Measurements from ENCODE around the gene UNC45A.
A peak's percentile ranks its signal among the peaks of the same experiment; 100 is the strongest.
"Not testable (repeated sequence)": the region's sequence is repeated elsewhere in the genome, so short reads cannot be mapped to it uniquely, and the experiment has no call there.

UNC45A gene

DNA sequence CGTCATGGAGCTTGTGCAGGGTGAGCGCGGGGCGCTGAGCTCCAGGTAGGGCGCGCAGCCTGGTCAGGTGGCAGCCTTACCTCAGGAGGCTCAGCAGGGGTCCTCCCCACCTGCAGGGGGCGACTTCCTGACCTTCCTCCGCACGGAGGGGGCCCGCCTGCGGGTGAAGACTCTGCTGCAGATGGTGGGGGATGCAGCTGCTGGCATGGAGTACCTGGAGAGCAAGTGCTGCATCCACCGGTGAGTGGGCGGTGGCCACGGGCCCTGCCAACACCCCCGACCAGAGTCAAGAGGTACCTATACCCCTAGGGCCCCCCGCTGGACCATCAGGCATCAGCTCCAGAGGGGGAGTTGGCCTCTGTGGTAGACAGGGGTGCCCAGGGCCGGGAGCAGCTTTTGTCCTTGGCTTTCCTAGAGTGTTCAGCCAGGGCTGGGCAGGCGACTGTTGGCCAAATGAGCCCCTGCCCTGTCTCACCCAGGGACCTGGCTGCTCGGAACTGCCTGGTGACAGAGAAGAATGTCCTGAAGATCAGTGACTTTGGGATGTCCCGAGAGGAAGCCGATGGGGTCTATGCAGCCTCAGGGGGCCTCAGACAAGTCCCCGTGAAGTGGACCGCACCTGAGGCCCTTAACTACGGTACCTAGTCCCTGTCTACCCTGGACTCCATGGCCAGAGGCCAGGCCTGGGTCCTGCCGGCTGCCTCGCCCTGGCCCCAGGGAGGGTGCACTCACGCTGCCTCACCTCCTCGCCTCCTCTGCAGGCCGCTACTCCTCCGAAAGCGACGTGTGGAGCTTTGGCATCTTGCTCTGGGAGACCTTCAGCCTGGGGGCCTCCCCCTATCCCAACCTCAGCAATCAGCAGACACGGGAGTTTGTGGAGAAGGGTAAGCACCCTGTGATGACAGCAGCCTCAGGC is 41.7 kb upstream of the UNC45A start:
- Mint-ChIP-seq H3K4me1 (no peaks in the 10 kb centered on the region), H3K4me3 (no peak overlapping the region), H3K27ac (no peak overlapping the region), H3K9me3 (no peaks in the 10 kb centered on the region), H3K27me3 (peaks cover 4% of the 10 kb centered on the region), H3K36me3 (peaks cover 8% of the 10 kb centered on the region)
- CTCF ChIA-PET, result interaction anchor here (1.5 to 7.3 kb wide), 2 partner anchors 40 to 574 kb away, joined by 3 to 51 read pairs; partner anchors contain the start of genes HDDC3 and UNC45A
- no peak for DNase-seq

DNA sequence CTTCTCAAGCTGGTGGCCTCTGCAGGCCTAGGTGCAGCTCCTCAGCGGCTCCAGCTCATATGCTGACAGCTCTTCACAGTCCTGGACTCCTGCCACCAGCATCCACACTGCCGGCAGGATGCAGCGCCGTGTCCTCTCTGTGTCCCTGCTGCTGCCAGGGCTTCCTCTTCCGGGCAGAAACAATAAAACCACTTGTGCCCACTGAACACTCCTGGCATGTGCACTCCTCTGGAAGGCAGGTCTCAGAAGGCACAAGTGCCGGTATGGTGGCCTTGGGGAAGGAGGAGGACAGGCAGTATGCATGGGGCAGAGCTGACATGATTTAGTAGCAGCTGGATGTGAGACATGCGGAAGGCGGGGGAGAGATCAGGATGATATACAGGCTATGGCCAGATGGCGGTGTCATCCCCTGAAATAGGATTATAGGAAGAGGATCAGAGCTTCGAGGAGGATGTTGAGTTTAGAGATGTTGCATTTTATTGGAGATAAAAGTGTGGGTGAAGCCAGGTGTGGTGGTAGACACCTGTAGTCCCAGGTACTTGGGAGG is 39.4 kb upstream of the UNC45A start:
- Mint-ChIP-seq H3K27me3 (peaks cover 4% of the 10 kb centered on the region), H3K4me1 (peaks cover 3% of the 10 kb centered on the region), H3K9me3 (no peaks in the 10 kb centered on the region), H3K27ac (no peak overlapping the region), H3K4me3 (no peak overlapping the region), H3K36me3 (peaks cover 8% of the 10 kb centered on the region)
- CTCF ChIA-PET, result interaction anchor here (1.1 to 7.3 kb wide), 3 partner anchors 8 to 38 kb away, joined by 4 to 51 read pairs (median 26); partner anchors contain the start of genes HDDC3 and UNC45A
- no peak for DNase-seq

GRCh38 chr15:90897131-90897655 is 37.9 kb upstream of the UNC45A start:
- H3K27ac Mint-ChIP-seq, H3K9me3 Mint-ChIP-seq, H3K27me3 Mint-ChIP-seq, H3K4me3 Mint-ChIP-seq, H3K36me3 Mint-ChIP-seq, DNase-seq: not testable (repeated sequence)
- CTCF ChIA-PET, result interaction anchor here (4.4 to 7.3 kb wide), 2 partner anchors 11 to 36 kb away, joined by 26 to 51 read pairs; partner anchors contain the start of genes HDDC3 and UNC45A
- peaks cover 15% of the 10 kb centered on the region for H3K4me1 Mint-ChIP-seq

- Mint-ChIP-seq H3K4me3 (peak overlapping the region; percentile 86), H3K27ac (peak overlapping the region; percentile 94), H3K36me3 (peaks cover 19% of the 10 kb centered on the region), H3K9me3 (no peaks in the 10 kb centered on the region), H3K4me1 (peaks cover 35% of the 10 kb centered on the region), H3K27me3 (peaks cover 4% of the 10 kb centered on the region)
- no peak for DNase-seq
- CTCF ChIA-PET, result interaction anchor here (0.6 to 7.6 kb wide), 8 partner anchors 11 to 260 kb away, joined by 3 to 160 read pairs (median 3); partner anchors contain the start of genes BLM, HDDC3 and UNC45A
These were observed 33.7 kb upstream of the UNC45A start for GRCh38 chr15:90901175-90902039.

DNA sequence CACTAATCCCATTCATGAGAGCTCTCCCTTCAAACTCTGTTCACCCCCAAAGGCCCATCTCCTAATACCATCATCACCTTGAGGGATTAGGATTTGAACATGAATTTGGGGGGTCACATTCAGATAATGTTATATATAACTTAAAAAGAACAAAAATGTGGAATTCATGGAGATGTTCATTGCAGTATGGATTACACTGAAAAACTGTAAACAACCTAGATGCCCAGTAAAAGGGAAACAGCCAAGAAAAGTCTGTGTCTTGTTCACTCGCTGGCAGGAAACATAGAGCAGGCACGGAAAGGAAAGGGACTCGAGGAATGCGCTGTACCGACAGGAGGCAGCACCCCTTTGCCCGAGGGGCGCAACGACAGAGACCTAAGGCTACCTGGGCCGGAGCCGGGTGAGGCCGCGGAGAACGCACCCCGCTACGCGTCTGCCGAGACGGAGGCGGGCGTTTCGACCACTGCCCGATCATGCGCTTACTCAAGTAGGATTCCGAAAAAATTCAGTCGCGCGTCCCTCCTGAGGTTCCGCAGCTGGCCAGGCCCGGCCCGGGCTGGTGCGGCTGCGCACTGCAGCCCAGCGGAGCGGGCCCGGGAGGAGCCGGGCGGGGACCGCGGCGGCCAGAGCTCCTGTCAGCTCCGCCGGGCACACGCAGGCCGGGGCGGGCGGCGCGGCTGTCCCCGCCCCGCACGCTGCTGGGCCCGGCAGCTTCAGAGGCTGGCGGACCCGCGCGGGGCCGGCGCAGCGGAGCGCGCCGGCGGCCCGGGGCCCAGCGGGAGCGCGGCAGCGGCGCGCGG is 32.8 kb upstream of the UNC45A start:
- peaks cover 4% of the 10 kb centered on the region for H3K27me3 Mint-ChIP-seq
- peaks cover 18% of the 10 kb centered on the region for H3K36me3 Mint-ChIP-seq
- peak; percentile 81 for DNase-seq
- peak overlapping the region; percentile 86 for H3K4me3 Mint-ChIP-seq
- CTCF ChIA-PET, result interaction anchor here (0.7 to 7.6 kb wide), 10 partner anchors 12 to 254 kb away, joined by 3 to 160 read pairs (median 4); partner anchors contain the start of genes BLM, HDDC3 and UNC45A
- H3K27ac Mint-ChIP-seq, result peak overlapping the region; percentile 94
- H3K4me1 Mint-ChIP-seq, result peaks cover 35% of the 10 kb centered on the region
- no peaks in the 10 kb centered on the region for H3K9me3 Mint-ChIP-seq

GRCh38 chr15:90902840-90903732 is 32.0 kb upstream of the UNC45A start, which contains the start of gene MAN2A2:
Gene MAN2A2 (plus strand): TSS chr15:90903302. CDS start chr15:90904208, 906 bp downstream.
- H3K4me1 Mint-ChIP-seq, result peaks cover 35% of the 10 kb centered on the region

GRCh38 chr15:90903733-90904536 is 31.1 kb upstream of the UNC45A start:
- Mint-ChIP-seq H3K9me3 (no peaks in the 10 kb centered on the region), H3K27me3 (no peaks in the 10 kb centered on the region), H3K27ac (peak overlapping the region; percentile 90), H3K4me3 (peak overlapping the region; percentile 78), H3K4me1 (peaks cover 35% of the 10 kb centered on the region), H3K36me3 (peaks cover 27% of the 10 kb centered on the region)
- CTCF ChIA-PET, result interaction anchor here (0.7 to 7.6 kb wide), 12 partner anchors 9 to 584 kb away, joined by 3 to 160 read pairs (median 4); partner anchors contain the start of genes HDDC3 and UNC45A
- no peak for DNase-seq

More at GRCh38 chr15:90902840-90903732, 32.0 kb upstream of the UNC45A start, which contains the start of gene MAN2A2:
- CTCF ChIA-PET, result interaction anchor here (0.6 to 7.6 kb wide), 14 partner anchors 8 to 583 kb away, joined by 3 to 160 read pairs (median 4); partner anchors contain the start of genes BLM, HDDC3 and UNC45A
- Mint-ChIP-seq H3K4me3 (peak within 1 kb of the TSS; percentile 86), H3K36me3 (peaks cover 24% of the 10 kb centered on the region), H3K9me3 (no peaks in the 10 kb centered on the region), H3K27me3 (no peaks in the 10 kb centered on the region), H3K27ac (peak within 1 kb of the TSS; percentile 94)
- peak; percentile 82 for DNase-seq

DNA sequence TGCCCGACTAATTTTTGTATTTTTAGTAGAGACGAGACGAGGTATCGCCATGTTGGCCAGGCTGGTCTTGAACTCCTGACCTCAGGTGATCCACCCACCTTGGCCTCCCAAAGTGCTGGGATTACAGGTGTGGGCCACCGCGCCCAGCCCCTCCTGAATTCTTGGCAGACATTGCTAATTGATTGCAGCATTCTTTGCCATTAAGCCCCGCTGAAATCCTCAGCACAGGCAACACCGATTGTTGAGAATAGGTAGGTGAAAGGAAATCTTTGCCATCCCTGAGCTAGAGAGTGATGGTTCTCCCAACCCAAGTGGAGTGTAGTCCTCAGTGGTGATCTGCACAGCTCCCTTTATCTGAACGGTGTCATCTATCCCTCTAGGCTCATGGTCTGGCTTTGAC is 30.3 kb upstream of the UNC45A start:
- Mint-ChIP-seq H3K9me3 (no peaks in the 10 kb centered on the region), H3K27me3 (no peaks in the 10 kb centered on the region), H3K4me3 (peak overlapping the region; percentile 52), H3K4me1 (peaks cover 32% of the 10 kb centered on the region), H3K36me3 (peaks cover 32% of the 10 kb centered on the region), H3K27ac (peak overlapping the region; percentile 28)
- CTCF ChIA-PET, result interaction anchor here (1.0 to 7.6 kb wide), 7 partner anchors 9 to 197 kb away, joined by 3 to 160 read pairs (median 3); partner anchors contain the start of genes HDDC3 and UNC45A
- DNase-seq, result no peak

DNA sequence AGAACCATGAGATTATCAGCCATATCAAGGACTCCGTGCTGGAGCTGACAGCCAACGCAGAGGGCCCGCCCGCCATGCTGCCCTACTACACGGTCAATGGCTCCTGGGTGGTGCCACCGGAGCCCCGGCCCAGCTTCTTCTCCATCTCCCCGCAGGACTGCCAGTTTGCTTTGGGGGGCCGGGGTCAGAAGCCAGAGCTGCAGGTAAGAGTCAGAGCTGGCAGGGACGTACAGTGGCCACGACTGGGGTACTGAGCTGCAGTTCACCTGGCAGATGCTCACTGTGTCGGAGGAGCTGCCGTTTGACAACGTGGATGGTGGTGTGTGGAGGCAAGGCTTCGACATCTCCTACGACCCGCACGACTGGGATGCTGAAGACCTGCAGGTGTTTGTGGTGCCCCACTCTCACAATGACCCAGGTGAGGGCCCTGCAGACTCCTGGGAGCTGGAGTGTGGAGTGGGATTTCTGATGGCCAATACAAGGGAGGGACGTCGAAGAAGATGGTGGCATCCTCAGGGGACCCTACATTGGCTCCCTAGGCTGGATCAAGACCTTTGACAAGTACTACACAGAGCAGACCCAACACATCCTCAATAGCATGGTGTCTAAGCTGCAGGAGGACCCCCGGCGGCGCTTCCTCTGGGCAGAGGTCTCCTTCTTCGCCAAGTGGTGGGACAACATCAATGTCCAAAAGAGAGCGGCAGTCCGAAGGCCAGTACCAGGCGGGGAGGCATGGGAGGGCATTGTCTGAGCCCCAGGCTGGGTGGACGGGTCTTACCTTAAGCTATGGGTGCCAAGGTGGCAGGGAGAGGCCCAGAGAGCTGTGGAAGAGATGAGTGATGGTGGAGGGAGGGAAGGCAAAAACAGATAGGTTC is 29.5 kb upstream of the UNC45A start:
- Mint-ChIP-seq H3K4me3 (peak overlapping the region; percentile 27), H3K27me3 (no peaks in the 10 kb centered on the region), H3K27ac (peak overlapping the region; percentile 61), H3K9me3 (no peaks in the 10 kb centered on the region), H3K4me1 (peaks cover 32% of the 10 kb centered on the region), H3K36me3 (peaks cover 37% of the 10 kb centered on the region)
- CTCF ChIA-PET, result interaction anchor here (1.0 to 7.6 kb wide), 5 partner anchors 9 to 198 kb away, joined by 3 to 160 read pairs (median 3); partner anchors contain the start of genes HDDC3 and UNC45A
- no peak for DNase-seq

DNA sequence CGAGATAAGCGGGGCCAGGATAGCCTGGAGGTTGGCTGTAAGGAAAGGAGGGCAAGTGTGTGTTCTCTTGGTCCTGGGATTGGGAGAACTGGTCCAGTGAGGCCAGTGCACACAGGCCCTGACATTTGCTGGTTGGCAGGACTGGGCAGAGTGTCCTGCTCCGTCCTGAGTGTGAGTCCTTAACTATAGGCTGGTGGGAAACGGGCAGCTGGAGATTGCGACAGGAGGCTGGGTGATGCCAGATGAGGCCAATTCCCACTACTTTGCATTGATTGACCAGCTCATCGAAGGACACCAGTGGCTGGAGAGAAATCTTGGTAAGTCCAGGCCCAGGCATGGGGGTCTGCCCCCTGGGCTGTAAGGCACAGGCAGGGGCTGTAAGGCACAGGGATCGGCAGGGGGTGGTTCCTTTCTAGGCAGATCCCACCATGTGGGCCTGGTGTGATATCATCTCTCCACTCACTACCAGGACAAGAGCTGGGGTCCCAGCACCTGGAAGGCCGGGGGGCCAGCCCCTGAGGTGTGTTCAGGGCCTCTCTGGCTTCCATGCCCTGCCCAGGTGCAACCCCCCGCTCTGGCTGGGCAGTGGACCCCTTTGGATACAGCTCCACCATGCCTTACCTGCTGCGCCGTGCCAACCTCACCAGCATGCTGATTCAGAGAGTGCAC is 28.8 kb upstream of the UNC45A start:
- no peaks in the 10 kb centered on the region for H3K9me3 Mint-ChIP-seq
- no peak for DNase-seq
- no peak overlapping the region for H3K27ac Mint-ChIP-seq
- H3K4me3 Mint-ChIP-seq, result no peak overlapping the region
- CTCF ChIA-PET, result interaction anchor here (7.6 kb wide), 1 partner anchor 26 kb away, joined by 160 read pairs; the partner anchor contains the start of genes HDDC3 and UNC45A
- no peaks in the 10 kb centered on the region for H3K27me3 Mint-ChIP-seq
- H3K4me1 Mint-ChIP-seq, result peaks cover 29% of the 10 kb centered on the region
- peaks cover 38% of the 10 kb centered on the region for H3K36me3 Mint-ChIP-seq
